Fibroblast of upper back skin (primary cell): Measurements from ENCODE around the gene SCAF1.

Source experiments
- DNase-seq: peaks from one replicate; pipeline ENCODE4 v3.0.0-alpha.2; 2013

The SCAF1 gene

GRCh38 chr19:49651029-49651819 lies 9.2 kb downstream of the SCAF1 start:
- DNase-seq, result no peak

GRCh38 chr19:49651820-49652550 lies 10.0 kb downstream of the SCAF1 start:
- DNase-seq, result no peak

- DNase-seq, result no peak
These were observed 10.8 kb downstream of the SCAF1 start for GRCh38 chr19:49652551-49653465.

DNA sequence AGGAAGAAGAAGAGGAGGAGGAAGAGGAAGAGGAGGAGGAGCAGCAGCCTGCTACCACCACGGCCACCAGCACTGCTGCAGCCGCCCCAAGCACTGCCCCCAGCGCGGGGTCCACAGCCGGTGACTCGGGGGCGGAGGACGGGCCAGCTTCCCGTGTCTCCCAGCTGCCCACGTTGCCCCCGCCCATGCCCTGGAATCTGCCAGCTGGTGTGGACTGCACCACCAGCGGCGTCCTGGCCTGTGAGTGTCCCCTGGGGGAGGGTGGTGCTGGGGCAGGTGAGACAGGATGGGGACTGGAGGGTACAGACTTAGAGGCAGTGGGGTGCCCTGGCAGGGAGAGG lies 11.4 kb downstream of the SCAF1 start:
- no peak for DNase-seq

- no peak for DNase-seq
These were observed 12.6 kb downstream of the SCAF1 start for GRCh38 chr19:49654581-49654980.

DNA sequence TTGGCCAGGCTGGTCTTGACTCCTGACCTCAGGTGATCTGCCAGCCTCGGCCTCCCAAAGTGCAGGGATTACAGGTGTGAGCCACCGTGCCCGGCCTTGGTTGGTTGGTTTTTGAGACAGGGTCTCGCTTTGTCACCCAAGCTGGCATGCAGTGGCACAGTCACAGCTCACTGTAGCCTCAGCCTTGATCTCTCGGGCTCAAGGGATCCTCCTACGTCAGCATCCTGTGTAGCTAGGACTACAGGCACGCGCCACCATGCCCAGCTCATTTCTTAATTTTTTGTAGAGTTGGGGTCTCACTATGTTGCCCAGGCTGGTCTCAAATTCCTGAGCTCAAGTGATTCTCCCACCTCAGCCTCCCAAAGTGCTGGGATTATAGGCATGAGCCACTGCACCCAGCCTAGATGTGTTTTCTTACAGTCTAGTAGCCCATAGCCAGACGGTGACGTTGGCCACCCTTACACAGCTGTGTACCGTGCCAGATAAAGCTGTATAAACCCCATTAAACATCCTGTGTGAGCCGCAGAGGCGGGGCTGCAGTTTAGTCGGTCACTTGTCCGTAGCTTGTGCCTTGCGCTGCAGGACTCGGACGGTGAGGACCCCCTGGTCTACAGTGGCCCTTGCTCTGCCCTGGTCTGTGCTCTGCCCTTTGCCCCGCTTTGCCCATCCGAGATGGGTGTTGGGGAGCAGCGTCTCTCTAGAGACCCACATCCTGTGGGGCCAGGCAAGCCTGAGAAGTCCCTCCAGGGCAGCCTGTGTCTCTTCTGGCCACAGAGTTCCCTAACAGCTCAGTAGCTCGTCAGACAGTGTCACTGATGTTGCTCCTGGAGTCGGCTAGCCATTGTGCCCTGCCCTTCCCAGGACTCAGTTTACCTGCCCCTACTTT lies 13.8 kb downstream of the SCAF1 start:
- no peak for DNase-seq

- no peak for DNase-seq
These were observed 14.6 kb downstream of the SCAF1 start for GRCh38 chr19:49656456-49657109.

GRCh38 chr19:49657493-49658138 lies 15.6 kb downstream of the SCAF1 start:
- no peak for DNase-seq

- no peak for DNase-seq
These were observed 16.1 kb downstream of the SCAF1 start for GRCh38 chr19:49658139-49658517.

- DNase-seq, result no peak
These were observed 16.8 kb downstream of the SCAF1 start for GRCh38 chr19:49658566-49659442.

DNA sequence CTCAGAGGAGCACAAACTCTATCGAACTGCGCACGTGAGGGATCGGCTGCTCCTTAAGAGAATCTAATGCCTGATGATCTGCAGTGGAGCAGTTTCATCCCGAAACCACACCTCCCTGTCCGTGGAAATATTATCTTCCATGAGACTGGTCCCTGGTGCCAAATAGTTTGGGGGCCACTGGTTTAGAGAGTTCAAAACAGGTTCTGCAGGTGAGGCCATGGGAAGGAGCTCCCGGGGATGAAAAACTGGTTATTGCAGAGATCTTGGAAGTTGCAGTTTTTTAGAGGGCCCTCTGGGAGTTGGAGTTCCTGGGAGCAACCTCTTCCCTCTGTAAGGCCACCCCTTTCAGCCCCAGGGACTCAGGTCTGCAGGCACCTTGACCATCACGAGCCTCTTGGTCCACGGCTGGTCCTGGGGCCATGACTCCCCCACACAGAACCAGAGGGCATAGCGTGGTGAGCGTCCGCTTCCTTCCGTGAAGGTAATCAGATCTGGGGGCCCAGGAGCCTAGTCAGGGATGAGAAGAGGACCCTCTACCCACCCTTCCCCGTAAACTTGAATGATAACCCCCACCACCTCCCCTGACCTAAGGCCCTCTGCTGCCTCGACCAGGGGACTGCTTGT lies 18.4 kb downstream of the SCAF1 start:
- no peak for DNase-seq

DNA sequence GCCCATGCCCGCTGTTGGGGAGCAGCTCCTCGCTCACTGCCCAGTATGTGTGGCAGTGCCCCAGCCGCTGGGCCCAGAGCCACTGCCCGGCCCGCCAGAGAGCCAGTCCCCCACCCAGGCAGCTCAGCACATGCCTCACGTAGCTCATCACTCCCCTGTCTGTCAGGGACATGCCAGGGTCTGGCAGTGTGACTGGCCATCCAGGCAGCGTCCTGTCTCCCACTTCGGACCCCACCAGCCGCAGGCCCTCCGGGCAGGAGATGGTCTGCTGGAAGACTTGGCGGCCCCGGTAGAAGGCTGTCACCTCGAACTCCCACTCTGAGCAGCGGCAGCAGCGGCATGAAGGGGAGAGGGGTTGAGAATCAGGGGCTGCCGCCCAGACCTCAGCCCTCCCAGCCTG lies 20.0 kb downstream of the SCAF1 start:
- no peak for DNase-seq

- no peak for DNase-seq
These were observed 21.2 kb downstream of the SCAF1 start for GRCh38 chr19:49663224-49663623.

- peak; percentile 67 for DNase-seq
These were observed 22.4 kb downstream of the SCAF1 start for GRCh38 chr19:49664171-49665035.

GRCh38 chr19:49665036-49665350 lies 23.0 kb downstream of the SCAF1 start:
- no peak for DNase-seq

DNA sequence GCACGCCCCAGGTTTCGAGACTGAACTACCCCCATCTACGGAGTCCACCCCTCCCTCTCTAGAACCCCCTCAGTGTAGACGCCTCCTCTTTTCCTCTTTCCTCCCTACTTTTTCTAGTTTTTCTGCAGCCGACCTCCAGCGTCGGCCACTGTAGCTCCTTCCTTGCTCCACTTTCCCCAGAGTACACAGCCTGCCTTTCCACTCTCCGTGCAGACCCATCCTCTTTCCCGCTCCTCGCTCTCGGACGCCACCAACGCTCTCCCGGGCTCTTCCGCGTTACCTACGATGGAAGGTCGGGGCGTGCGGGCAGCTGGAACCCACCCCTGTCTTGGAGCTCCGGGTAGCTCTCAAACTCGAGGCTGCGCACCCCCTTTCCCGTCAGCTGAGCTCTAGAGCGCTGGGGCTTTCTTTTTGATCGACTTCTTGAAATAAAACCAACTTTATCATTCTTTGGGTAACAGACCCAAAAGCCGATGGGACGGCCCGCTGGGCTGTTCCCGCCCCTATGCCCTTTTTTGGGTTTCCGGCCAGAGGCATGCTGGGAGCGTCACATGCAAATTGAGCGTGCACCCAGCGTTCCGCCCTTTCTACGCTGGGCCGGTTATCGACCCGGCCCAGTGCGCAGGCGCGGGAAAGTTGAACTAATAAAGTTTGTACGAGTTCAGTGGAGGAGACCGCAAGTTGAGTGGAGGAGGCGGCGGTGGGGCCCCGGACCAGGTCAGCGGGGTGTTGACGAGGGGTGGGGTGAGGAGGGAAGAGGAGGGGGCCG lies 23.5 kb downstream of the SCAF1 start, which contains the start of the genes BCL2L12 and IRF3:
Gene BCL2L12, plus strand, starts transcription at position 583 of the 769 bp plus-strand sequence. CDS start 760 bp downstream, outside the sequence.
Gene IRF3, minus strand, starts transcription at position 507 of the 769 bp plus-strand sequence. CDS start 1,019 bp downstream, outside the sequence.
- DNase-seq, result peak; percentile 96

DNA sequence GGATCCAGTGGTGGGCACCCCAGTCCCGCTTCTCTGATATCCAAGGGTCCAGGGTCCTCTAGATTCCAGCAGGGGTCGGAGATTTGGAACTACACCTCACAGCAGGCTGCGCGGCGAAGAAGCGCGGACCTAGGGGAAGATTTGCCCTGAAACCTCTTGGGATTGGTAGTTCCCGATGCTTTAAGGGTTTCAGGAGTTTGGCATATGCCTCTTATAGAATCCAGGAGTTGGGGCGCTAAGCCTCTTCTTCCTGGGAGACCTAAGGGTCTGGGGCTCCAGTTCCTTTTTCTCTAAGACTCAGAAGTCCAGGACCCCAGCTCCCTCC lies 24.1 kb downstream of the SCAF1 start:
- no peak for DNase-seq

DNA sequence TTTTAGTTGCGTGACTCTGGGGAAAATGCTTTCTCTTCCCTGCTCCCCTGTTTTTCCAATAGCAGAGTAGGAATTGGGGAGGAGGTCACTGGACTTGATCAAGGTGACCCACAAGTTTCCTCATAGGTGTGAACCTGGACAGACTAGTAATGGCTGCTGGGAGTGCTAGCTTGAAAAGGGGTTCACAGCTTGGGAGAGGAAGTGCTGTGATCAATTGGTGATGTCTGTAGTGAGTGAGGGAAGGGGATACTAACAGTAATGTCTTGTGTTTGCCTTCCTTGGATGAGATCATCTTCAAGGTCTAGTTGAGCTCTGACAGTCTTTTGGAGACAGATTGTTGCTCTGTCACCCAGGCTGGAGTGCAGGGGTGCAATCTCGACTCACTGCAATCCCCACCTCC lies 25.5 kb downstream of the SCAF1 start:
- no peak for DNase-seq
